Measurements from ENCODE around the gene PIP5K1B.

Gene PIP5K1B

DNA sequence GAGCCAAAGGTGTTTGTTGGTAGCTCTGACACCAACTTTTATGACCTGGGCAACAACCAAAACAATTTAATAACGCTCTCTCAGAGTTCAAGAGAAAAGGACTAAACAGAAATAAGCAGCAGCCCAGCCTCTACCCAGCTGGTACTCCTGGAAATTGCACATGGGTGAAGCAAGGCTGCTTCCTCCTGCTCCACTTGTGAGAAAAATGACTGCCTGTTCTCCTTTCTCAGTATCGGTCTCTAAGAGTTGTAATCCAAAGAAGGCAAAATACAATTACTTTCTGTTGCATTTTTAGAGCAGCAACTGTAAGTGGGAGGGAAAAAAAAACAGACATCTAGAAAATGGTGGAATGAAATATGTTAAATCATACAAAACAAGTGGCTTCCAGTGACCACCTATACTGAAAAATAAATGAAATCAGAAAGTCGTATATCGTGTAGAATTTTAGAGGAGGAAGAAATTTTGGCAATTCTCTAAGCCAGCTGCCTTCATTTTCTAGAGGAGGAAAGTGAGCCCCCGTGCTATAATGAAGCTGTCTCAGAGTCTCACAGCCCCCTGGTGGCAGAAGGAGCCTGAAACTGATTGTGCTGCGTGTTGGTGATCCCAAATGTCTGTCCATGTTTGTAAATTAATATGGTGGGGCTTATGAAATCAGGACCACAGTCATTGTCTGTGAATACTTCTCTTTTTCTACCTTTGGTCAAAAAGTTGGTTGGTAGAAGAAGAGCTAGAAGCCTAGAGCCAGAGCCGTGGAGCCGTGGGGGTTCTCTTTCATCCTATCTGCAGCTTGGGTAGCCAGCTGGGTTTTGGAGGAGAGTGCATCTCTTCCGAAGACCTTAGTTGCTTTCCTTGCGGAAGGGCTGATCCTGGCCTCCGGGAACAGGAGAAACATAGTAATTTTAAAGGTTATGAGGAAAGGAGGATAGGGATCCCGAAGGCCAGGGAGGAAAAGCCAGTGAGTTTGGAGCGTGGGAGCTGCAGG lies 139.9 kb downstream of the PIP5K1B start:
- no peak for TF ChIP-seq POLR2AphosphoS5 (IDR thresholded peaks at IDR 0.05; ENCODE audit: low read depth, low read length)
- DNase-seq (ENCODE audit: insufficient read length) (no peak), FAIRE-seq (no peak)

DNA sequence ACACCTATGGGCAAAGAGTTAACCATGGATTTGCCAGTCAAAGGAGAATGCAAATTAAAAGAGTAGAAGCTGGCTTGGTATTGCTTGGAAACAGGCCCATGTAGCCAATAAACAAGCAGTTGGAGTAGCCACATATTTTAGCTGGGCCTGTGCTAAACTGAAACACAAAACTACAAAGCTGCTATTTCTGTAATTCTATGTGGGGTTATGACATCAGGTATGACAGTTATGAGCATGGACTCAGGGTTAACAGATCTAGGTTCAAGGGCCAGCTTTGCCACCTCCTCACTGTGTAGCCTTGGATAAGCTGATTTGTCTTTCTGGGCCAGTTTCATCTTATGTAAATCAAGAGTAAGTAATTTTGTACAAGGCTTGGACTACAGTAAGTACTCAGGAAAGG lies 142.7 kb downstream of the PIP5K1B start:
- FAIRE-seq (no peak), DNase-seq (ENCODE audit: insufficient read length) (no peak)
- TF ChIP-seq TAF1 (IDR thresholded peaks at IDR 0.05; ENCODE audit: borderline replicate concordance, low read depth, low read length) (no peak), POLR2A (IDR thresholded peaks at IDR 0.05; ENCODE audit: low read depth, low read length) (no peak), POLR2AphosphoS5 (IDR thresholded peaks at IDR 0.05; ENCODE audit: low read depth, low read length) (no peak)

DNA sequence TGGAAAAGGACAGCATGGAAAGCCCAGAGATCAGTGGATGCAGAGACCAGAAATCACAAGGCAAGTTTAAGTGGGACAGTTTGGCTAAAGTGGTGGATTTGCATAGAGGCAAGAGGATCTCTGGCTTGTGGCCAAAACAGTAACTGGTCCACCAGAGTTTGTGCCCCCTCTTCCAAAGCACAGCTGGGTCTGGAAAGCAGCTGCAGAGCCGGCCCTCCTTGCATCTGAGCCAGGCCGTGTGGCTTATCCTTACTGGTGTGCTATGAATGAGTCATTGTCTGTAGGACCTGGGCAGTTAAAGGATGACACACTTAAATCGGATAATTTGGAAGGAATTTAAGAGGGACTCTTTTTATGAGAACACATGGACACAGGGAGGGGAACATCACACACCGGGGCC lies 146.6 kb downstream of the PIP5K1B start:
- no peak for FAIRE-seq
- DNase-seq (ENCODE audit: insufficient read length), result no peak
- TF ChIP-seq POLR2AphosphoS5 (IDR thresholded peaks at IDR 0.05; ENCODE audit: low read depth, low read length) (no peak), POLR2A (IDR thresholded peaks at IDR 0.05; ENCODE audit: low read depth, low read length) (no peak), TAF1 (IDR thresholded peaks at IDR 0.05; ENCODE audit: borderline replicate concordance, low read depth, low read length) (no peak)

DNA sequence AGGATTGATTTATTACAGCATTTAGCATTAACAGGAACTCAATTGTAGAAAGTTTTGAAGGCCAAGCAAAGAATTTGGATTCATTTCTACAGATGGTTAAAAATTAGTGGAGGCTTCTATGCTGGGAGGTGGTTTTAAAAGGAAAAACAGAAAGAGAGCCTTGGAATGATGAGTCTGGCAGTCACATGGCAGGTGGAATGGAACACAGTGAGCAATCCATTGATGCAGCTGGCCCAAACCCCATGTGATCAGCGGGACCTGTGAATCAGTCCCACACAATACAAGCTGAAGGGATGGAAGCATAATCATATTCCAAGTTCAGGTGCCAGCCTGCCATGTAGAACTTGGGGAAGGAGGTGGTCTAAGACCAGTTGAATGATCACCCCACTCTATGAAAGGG lies 147.9 kb downstream of the PIP5K1B start:
- TF ChIP-seq POLR2AphosphoS5 (IDR thresholded peaks at IDR 0.05; ENCODE audit: low read depth, low read length) (no peak), POLR2A (IDR thresholded peaks at IDR 0.05; ENCODE audit: low read depth, low read length) (no peak), TAF1 (IDR thresholded peaks at IDR 0.05; ENCODE audit: borderline replicate concordance, low read depth, low read length) (no peak)
- FAIRE-seq (no peak), DNase-seq (ENCODE audit: insufficient read length) (no peak)

DNA sequence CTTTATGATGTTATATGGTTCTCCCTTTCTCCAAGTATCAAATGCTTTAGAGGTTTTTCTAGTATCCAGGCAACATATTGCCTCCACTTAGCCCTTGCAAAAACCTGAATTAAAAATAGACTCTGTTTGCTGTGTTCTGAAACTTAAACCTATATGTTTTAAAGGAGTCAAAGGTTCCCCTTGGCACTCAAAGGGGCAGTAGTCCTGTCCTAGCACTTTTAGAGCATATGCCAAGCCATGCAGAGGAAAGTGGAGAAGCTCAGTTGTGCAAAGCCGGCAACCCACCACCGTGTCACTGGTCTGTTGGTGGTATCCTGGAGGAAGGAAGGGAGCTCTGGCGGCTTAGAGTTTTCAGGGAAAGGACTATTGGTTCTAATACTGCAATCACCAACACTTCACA lies 154.3 kb downstream of the PIP5K1B start:
- DNase-seq (ENCODE audit: insufficient read length), result no peak
- no peak for FAIRE-seq
- TF ChIP-seq POLR2A (IDR thresholded peaks at IDR 0.05; ENCODE audit: low read depth, low read length) (no peak), TAF1 (IDR thresholded peaks at IDR 0.05; ENCODE audit: borderline replicate concordance, low read depth, low read length) (no peak), POLR2AphosphoS5 (IDR thresholded peaks at IDR 0.05; ENCODE audit: low read depth, low read length) (no peak)

DNA sequence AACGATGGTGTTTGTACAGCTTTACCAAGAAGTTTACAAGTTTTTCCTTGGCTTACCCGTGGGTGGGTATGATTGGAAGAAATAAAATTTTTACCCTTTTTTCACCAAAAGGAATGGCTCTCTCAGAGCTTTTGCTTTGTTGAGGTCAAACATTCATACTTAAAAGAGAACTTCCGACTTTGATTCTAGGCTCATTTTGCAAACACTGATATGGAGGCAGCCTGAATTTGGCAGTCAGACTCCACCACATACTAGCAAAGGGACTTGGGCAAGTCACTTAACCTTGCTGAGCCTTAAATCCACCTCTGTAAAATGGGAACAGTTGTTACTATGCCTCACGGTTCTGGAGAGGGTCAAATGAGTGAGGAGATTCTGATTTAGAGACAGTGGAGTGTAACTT lies 155.4 kb downstream of the PIP5K1B start:
- DNase-seq (ENCODE audit: insufficient read length) (no peak), FAIRE-seq (no peak)
- no peak for TF ChIP-seq POLR2A (IDR thresholded peaks at IDR 0.05; ENCODE audit: low read depth, low read length)

DNA sequence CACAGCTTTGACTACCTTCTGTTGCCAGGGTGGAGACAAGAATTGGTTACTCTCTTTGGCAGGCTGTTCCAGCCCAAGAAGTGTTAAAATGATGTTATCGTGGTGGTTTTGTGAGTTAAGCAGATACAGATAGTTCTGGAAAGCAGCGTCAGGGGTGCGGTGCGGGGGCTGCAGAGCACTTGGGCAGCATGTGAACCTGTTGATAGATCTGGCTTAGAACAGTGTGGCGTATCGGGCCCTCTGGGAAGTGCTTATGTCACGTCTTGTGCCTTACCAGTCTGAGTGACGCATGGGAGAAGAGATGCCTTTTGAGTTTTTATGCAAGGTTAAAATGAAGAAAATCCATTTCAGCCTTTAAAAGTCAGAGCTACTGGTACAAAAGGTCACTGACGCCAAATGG lies 156.4 kb downstream of the PIP5K1B start:
- DNase-seq (ENCODE audit: insufficient read length) (no peak), FAIRE-seq (no peak)
- TF ChIP-seq TAF1 (IDR thresholded peaks at IDR 0.05; ENCODE audit: borderline replicate concordance, low read depth, low read length) (no peak), POLR2AphosphoS5 (IDR thresholded peaks at IDR 0.05; ENCODE audit: low read depth, low read length) (no peak)

DNA sequence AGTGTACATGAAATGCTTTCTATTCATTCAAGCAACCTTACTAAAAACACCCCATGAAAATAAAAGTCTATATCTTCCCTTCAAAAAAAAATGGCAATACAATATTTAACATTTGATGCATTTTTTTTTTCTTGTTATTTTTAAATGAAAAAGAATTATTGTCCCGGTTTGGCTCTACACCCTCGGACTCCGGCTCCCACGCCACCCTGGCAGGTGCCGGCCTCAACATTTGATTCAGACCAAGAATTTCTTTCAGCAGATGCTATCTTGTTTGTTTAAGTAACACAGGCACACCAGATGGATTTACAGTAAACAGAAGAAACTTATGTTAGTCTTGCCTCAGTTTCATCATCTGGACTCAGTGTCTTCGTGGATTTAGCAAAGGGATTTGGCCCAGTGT lies 162.0 kb downstream of the PIP5K1B start:
- FAIRE-seq (no peak), DNase-seq (ENCODE audit: insufficient read length) (no peak)
- TF ChIP-seq POLR2A (IDR thresholded peaks at IDR 0.05; ENCODE audit: low read depth, low read length), result no peak
- no peak for TF ChIP-seq TAF1 (IDR thresholded peaks at IDR 0.05; ENCODE audit: borderline replicate concordance, low read depth, low read length)
- no peak for TF ChIP-seq POLR2AphosphoS5 (IDR thresholded peaks at IDR 0.05; ENCODE audit: low read depth, low read length)

DNA sequence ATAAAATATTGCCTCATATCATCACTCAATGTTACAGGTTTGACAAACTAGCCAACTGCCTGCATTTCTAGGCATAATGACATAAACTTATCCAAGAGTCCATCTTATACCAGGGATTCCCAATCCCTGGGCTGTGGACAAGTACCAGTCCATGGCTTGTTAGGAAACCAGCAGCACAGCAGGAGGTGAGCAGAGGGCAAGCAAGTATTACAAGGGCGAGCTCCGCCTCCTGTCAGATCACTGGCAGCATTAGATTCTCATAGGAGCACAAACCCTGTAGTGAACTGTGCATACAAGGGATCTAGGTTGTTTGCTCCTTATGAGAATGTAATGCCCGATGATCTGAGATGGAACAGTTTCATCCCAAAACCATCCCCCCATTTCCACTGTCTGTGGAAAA lies 164.0 kb downstream of the PIP5K1B start:
- no peak for FAIRE-seq
- DNase-seq (ENCODE audit: insufficient read length), result no peak
- TF ChIP-seq TAF1 (IDR thresholded peaks at IDR 0.05; ENCODE audit: borderline replicate concordance, low read depth, low read length) (no peak), POLR2AphosphoS5 (IDR thresholded peaks at IDR 0.05; ENCODE audit: low read depth, low read length) (no peak)

DNA sequence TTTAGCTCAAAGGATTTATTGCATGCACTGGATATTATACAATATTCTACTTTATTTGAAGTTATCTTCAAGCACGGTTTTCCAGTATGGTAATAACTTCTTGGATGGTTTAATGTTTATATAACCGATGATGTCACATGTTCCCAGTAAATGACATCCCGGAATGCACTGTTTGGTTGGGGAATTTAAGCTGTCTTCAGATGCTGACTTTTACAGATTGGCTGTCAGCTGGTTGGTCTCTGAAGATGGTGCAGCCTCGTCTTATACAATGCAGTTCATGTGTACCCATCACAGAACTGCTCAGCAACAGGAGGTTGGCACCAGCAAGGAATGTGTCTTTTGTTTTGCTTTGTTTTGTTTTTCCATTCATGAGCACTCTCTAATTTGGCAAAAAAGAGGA lies 165.0 kb downstream of the PIP5K1B start:
- peak; percentile 30 for FAIRE-seq
- TF ChIP-seq POLR2A (IDR thresholded peaks at IDR 0.05; ENCODE audit: low read depth, low read length) (no peak), TAF1 (IDR thresholded peaks at IDR 0.05; ENCODE audit: borderline replicate concordance, low read depth, low read length) (no peak), POLR2AphosphoS5 (IDR thresholded peaks at IDR 0.05; ENCODE audit: low read depth, low read length) (no peak)
- no peak for DNase-seq (ENCODE audit: insufficient read length)

DNA sequence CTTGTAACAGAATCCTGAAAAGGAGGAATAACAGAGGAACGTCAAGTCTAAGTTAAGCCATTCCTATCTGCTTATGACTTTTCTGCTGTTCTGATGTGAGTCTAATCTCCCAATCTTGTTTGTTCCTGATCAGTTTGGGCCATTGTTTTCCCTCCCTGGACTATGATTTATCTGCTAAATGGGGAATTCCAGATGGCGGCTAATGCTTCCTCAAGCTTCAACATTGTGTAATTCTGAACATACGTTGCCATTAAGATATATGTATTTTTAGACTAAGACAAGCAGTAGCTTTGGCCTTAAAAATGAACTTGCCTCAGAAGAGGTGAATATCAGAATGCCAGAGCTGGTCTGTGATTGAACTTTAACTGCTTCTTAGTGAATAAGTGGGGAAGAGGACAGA lies 166.2 kb downstream of the PIP5K1B start:
- DNase-seq (ENCODE audit: insufficient read length), result no peak
- FAIRE-seq, result no peak
- TF ChIP-seq POLR2AphosphoS5 (IDR thresholded peaks at IDR 0.05; ENCODE audit: low read depth, low read length), result no peak
- TF ChIP-seq TAF1 (IDR thresholded peaks at IDR 0.05; ENCODE audit: borderline replicate concordance, low read depth, low read length), result no peak
- TF ChIP-seq POLR2A (IDR thresholded peaks at IDR 0.05; ENCODE audit: low read depth, low read length), result no peak

DNA sequence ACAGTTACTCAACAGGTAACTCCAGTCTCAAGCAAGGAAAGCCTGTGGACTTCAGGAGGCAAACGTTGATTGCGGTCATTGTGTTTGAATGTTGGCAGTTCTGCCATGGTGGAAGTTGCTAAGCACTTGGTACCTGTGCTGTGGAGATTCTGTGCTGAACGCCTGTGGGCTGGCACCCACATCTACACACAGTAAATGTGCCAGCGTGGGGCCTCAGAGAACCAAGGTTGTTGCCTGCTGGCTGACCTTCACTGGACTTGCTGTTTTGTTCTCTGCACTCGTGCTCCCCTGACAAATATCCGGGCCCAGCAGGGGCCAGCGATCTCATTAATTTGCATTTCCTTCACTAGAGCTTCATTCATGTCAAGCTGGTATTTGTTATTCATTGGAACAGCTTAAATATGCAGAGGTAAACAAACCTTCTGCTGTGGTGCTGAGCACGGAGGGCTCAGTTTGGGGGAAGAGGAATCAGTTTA lies 167.0 kb downstream of the PIP5K1B start:
- no peak for DNase-seq (ENCODE audit: insufficient read length)
- TF ChIP-seq POLR2A (IDR thresholded peaks at IDR 0.05; ENCODE audit: low read depth, low read length) (no peak), TAF1 (IDR thresholded peaks at IDR 0.05; ENCODE audit: borderline replicate concordance, low read depth, low read length) (no peak), POLR2AphosphoS5 (IDR thresholded peaks at IDR 0.05; ENCODE audit: low read depth, low read length) (no peak)
- FAIRE-seq, result no peak
